IPS-18a (cell line): ENCODE data around the gene PARVG.

Source experiments
- H3K27ac ChIP-seq: one replicate; pipeline ENCODE4 v1.5.1; 2013; ENCODE audit warnings: low read length
- H3K27me3 ChIP-seq: one replicate; pipeline ENCODE4 v1.6.1; 2013; ENCODE audit warnings: mild to moderate bottlenecking, low read length; ENCODE audit not compliant: control insufficient read depth, insufficient read depth
- H3K36me3 ChIP-seq: one replicate; pipeline ENCODE4 v1.6.1; 2013; ENCODE audit warnings: low read depth, low read length; ENCODE audit not compliant: control insufficient read depth
- H3K4me1 ChIP-seq: one replicate; pipeline ENCODE4 v1.6.1; 2013; ENCODE audit warnings: low read depth, low read length; ENCODE audit not compliant: control insufficient read depth
- H3K4me3 ChIP-seq: one replicate; pipeline ENCODE4 v1.5.1; 2013; ENCODE audit warnings: low read length
- H3K9ac ChIP-seq: one replicate; pipeline ENCODE4 v1.6.1; 2013; ENCODE audit warnings: mild to moderate bottlenecking, low read length, moderate library complexity
- H3K9me3 ChIP-seq: one replicate; pipeline ENCODE4 v1.6.1; 2013; ENCODE audit warnings: low read depth, low read length; ENCODE audit not compliant: control insufficient read depth

Gene PARVG

DNA sequence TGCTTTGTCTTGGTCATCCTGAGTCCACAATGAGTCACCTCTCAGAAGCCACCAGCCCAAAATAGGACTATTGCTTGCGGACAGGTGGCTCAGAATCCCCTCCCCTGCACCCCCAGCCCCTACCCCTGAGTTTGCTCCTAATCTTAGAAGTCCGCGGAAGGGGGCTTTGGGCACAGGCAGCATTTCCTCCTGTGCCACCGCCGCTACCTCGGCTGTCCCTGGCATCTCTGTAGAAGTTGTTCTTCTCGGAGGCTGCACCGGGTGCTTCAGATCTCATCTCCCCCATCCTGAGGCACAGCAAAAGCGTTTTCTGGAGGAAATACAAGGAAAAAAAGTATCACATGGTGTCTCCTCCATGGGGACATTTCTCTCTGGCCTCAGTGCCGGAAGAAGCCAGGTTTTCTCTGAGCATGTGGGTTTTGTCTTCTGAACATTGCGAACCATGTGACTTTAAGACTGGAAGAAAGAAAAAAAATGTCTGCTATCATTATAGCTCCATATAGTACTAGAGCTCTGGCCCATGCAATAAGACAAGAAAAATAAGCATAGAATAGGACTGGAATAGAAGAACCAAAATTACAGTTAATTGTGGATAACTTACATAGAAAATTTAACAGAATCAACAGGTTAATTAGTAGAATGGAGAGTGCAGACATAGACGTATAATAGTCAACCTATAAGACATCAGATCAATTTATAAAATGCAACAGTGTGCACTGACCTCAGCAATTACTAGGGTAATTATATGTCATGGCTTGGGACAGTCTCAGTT is 68.8 kb downstream of the PARVG start:
- H3K9ac ChIP-seq, result no peak overlapping the region
- H3K4me1 ChIP-seq, result no peaks in the 10 kb centered on the region
- H3K9me3 ChIP-seq, result no peaks in the 10 kb centered on the region
- H3K27ac ChIP-seq, result no peak overlapping the region
- H3K4me3 ChIP-seq, result no peak overlapping the region
- H3K27me3 ChIP-seq, result no peaks in the 10 kb centered on the region
- no peaks in the 10 kb centered on the region for H3K36me3 ChIP-seq

DNA sequence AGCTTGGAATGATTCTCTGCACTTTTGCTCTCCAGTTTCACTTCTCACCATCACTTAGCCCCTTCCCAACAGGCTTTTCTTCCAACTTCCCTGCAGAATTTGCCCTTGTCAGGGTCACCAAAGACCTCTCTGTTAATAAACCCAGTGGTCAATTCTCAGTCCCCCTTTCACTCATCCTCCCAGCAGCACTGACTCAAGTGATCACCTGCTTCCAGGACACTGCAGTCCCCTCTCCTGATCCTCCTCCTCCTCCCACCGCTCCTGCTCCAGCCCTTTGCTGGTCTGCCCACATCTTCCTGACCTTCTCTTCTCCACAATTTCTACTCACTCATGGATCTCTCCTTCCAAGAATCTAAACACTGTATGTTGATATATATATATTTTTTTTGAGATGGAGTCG is 74.1 kb downstream of the PARVG start:
- Histone ChIP-seq H3K36me3 (no peaks in the 10 kb centered on the region), H3K27ac (no peak overlapping the region), H3K9me3 (no peaks in the 10 kb centered on the region), H3K4me1 (peaks cover 12% of the 10 kb centered on the region), H3K9ac (no peak overlapping the region), H3K27me3 (no peaks in the 10 kb centered on the region), H3K4me3 (no peak overlapping the region)

DNA sequence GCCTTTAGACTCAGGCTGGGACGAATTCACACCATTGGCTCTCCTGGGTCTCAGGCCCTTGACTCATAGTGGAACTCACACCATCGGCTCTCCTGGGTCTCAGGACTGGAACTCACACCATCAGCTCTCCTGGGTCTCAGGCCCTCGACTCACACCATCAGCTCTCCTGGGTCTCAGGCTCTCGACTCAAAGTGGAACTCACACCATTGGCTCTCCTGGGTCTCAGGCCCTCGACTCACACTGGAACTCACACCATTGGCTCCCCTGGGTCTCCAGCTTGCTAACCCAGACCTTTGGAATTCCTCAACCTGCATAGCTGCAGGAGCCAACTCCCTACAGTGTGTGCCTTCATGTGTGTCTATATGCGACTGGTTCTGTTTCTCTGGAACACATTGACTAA is 75.4 kb downstream of the PARVG start:
- H3K4me1 ChIP-seq, result peaks cover 12% of the 10 kb centered on the region
- H3K27me3 ChIP-seq, result no peaks in the 10 kb centered on the region
- H3K4me3 ChIP-seq, result no peak overlapping the region
- H3K9me3 ChIP-seq, result no peaks in the 10 kb centered on the region
- H3K9ac ChIP-seq, result no peak overlapping the region
- no peaks in the 10 kb centered on the region for H3K36me3 ChIP-seq
- H3K27ac ChIP-seq, result no peak overlapping the region

DNA sequence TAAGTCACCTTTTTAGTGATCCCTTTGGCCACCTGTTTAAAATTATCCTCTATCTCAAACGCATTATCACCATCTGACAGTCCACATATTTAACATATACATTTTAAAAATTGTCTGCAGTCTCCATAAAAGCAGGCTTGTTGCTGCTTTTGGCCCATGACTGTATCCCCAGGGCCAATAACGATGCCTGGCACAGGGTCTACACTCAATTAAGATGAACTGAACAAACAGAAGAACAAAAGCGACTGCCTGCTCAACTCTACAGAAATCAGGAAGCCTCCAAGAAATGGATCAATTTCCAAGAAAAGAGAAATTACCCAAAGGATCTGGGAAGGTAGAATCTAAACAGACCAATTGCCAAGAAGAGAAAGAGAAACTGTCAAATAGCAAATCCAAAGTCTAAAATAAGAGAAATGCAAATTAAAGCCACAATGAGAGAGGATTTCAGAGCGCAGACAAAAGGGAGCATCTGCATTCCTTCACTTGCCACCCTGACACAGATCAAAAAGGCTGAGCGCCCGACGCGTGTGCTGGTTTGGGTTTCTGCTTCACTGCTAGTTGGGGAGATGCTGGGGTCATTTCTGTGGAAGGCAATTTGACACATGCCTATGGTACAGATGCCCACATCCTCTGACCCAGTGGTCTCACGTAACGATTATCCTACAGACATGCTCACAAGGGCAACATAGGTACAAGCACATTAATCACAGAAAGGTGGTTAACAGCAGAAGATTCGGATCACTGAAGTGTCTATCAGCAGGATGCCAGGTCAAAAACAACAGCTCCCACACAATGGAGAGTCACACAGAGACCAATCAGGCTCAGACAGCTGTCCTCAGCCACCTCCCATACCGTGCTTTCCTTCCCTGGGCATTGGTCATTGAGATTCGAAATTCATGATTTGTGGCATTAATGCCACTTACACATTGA is 76.1 kb downstream of the PARVG start:
- no peaks in the 10 kb centered on the region for H3K9me3 ChIP-seq
- no peaks in the 10 kb centered on the region for H3K27me3 ChIP-seq

More for the DNA sequence above, 76.1 kb downstream of the PARVG start:
- Histone ChIP-seq H3K27ac (peak overlapping the region; percentile 12), H3K4me1 (peaks cover 12% of the 10 kb centered on the region), H3K36me3 (no peaks in the 10 kb centered on the region), H3K9ac (no peak overlapping the region), H3K4me3 (no peak overlapping the region)
